IMR-90 (cell line): ENCODE results near the gene GSG1. TPM values are rescaled to one million over a fixed set of nuclear protein-coding genes. Genes with fewer than 3 reads are reported as not detected.

ENCODE experiments used
- ATAC-seq: fragments of 200-7000 bp; cut with Tn5 transposase; 2 replicates; pipeline ENCODE4 v1.9.1; 2020; ENCODE audit warnings: low read depth, mild to moderate bottlenecking, moderate library complexity
- BruUV-seq: library from RNA; stranded (reverse); fragments of 400-500 nt; replicated peaks from 2 replicates; lab custom pipeline; 2021; lab: Mats Ljungman, UMichigan
- CTCF ChIA-PET: fragments of 300-600 bp; formaldehyde crosslinking; extraction: SDS; loops from one replicate; lab custom pipeline; 2021; ENCODE audit warnings: antibody characterized with exemption; lab: Yijun Ruan, JAX
- POLR2A ChIA-PET: fragments of 300-600 bp; sonication (Branson Sonifier 250); formaldehyde crosslinking; loops from one replicate; lab custom pipeline; 2022; ENCODE audit warnings: antibody characterized with exemption; ENCODE audit not compliant: unreplicated experiment; lab: Charles Lee
- DNase-seq: peaks from one replicate; pipeline ENCODE4 v3.0.0; 2013
- H2AFZ ChIP-seq: replicated peaks from 2 replicates; pipeline ENCODE3; 2013; ENCODE audit warnings: low read length, mild to moderate bottlenecking; ENCODE audit not compliant: poor library complexity
- H2AK5ac ChIP-seq: 2 replicates; pipeline ENCODE4 v1.6.1; 2013; ENCODE audit warnings: low read depth, low read length, inconsistent platforms
- H2AK9ac ChIP-seq: replicated peaks from 2 replicates; pipeline ENCODE3; 2013; ENCODE audit warnings: mild to moderate bottlenecking, low read depth, low read length, moderate library complexity; ENCODE audit not compliant: poor library complexity
- H2BK120ac ChIP-seq: 2 replicates; pipeline ENCODE4 v1.6.1; 2013; ENCODE audit warnings: low read depth, low read length, inconsistent platforms
- H2BK15ac ChIP-seq: 3 replicates; pipeline ENCODE4 v1.6.1; 2013; ENCODE audit warnings: low read depth, low read length, inconsistent platforms
- H2BK20ac ChIP-seq: 2 replicates; pipeline ENCODE4 v1.6.1; 2013; ENCODE audit warnings: low read depth, mild to moderate bottlenecking, inconsistent platforms, low read length, moderate library complexity
- H2BK5ac ChIP-seq: 2 replicates; pipeline ENCODE4 v1.6.1; 2013; ENCODE audit warnings: mild to moderate bottlenecking, low read depth, low read length, inconsistent platforms; ENCODE audit not compliant: poor library complexity, severe bottlenecking
- H3K14ac ChIP-seq: replicated peaks from 2 replicates; pipeline ENCODE4 v1.6.1; 2013; ENCODE audit warnings: low read depth, low read length, inconsistent platforms
- H3K18ac ChIP-seq: 2 replicates; pipeline ENCODE4 v1.6.1; 2013; ENCODE audit warnings: low read depth, low read length, control low read depth
- H3K23ac ChIP-seq: 2 replicates; pipeline ENCODE4 v1.6.1; 2013; ENCODE audit warnings: low read depth, low read length, inconsistent platforms
- H3K27ac ChIP-seq: 2 replicates; pipeline ENCODE4 v1.5.1; 2013; ENCODE audit warnings: mild to moderate bottlenecking, control low read depth, low read length; ENCODE audit not compliant: insufficient read depth
- H3K27me3 ChIP-seq: 2 replicates; pipeline ENCODE4 v1.6.1; 2013; ENCODE audit warnings: low read length; ENCODE audit not compliant: control insufficient read depth, insufficient read depth
- H3K36me3 ChIP-seq: 2 replicates; pipeline ENCODE4 v1.6.1; 2013; ENCODE audit warnings: low read length, mixed read lengths; ENCODE audit not compliant: control insufficient read depth, insufficient read depth
- H3K4ac ChIP-seq: 2 replicates; pipeline ENCODE4 v1.6.1; 2013; ENCODE audit warnings: low read depth, low read length, inconsistent platforms
- H3K4me1 ChIP-seq: 2 replicates; pipeline ENCODE4 v1.6.1; 2013; ENCODE audit warnings: low read length, mixed read lengths; ENCODE audit not compliant: control insufficient read depth, insufficient read depth
- H3K4me2 ChIP-seq: 2 replicates; pipeline ENCODE4 v1.6.1; 2013; ENCODE audit warnings: low read depth, mild to moderate bottlenecking, control low read depth, low read length, moderate library complexity
- H3K4me3 ChIP-seq: 2 replicates; pipeline ENCODE4 v1.5.1; 2013; ENCODE audit warnings: low read depth, mild to moderate bottlenecking, control low read depth, low read length, moderate library complexity; ENCODE audit not compliant: insufficient read depth
- H3K56ac ChIP-seq: 2 replicates; pipeline ENCODE4 v1.6.1; 2013; ENCODE audit warnings: low read length, inconsistent platforms; ENCODE audit not compliant: insufficient read depth; ENCODE audit errors: extremely low read depth
- H3K79me1 ChIP-seq, 2 experiments: 2 replicates each; pipeline ENCODE4 v1.6.1; 2013; ENCODE audit warnings: low read length in 2 of 2, inconsistent platforms in 1 of 2, low read depth in 1 of 2
- H3K9ac ChIP-seq: 2 replicates; pipeline ENCODE4 v1.6.1; 2013; ENCODE audit warnings: low read depth, low read length, control low read depth
- H3K9me1 ChIP-seq: 2 replicates; pipeline ENCODE4 v1.6.1; 2013; ENCODE audit warnings: low read length, inconsistent platforms; ENCODE audit not compliant: insufficient read depth
- H3K9me3 ChIP-seq: 2 replicates; pipeline ENCODE4 v1.6.1; 2013; ENCODE audit warnings: low read length; ENCODE audit not compliant: control insufficient read depth, insufficient read depth
- H4K20me1 ChIP-seq: 2 replicates; pipeline ENCODE4 v1.6.1; 2013; ENCODE audit warnings: low read length, inconsistent platforms; ENCODE audit not compliant: insufficient read depth
- H4K5ac ChIP-seq: 2 replicates; pipeline ENCODE4 v1.6.1; 2013; ENCODE audit warnings: mild to moderate bottlenecking, low read depth, low read length, control low read depth
- H4K8ac ChIP-seq, 2 experiments: 2 replicates each; pipeline ENCODE4 v1.6.1; 2013; ENCODE audit warnings: low read depth in 2 of 2, low read length in 2 of 2, control low read depth in 1 of 2, inconsistent platforms in 1 of 2
- H4K91ac ChIP-seq: 2 replicates; pipeline ENCODE4 v1.6.1; 2013; ENCODE audit warnings: low read depth, low read length, inconsistent platforms; ENCODE audit not compliant: insufficient read depth
- BHLHE40 ChIP-seq: fragments of 150-350 bp; IDR thresholded peaks from 2 replicates; pipeline ENCODE4 v1.6.1; 2016; ENCODE audit warnings: mild to moderate bottlenecking, low read depth, low read length
- MAFK ChIP-seq: IDR thresholded peaks from 2 replicates; pipeline ENCODE4 v1.6.1; 2012; ENCODE audit warnings: low read depth, low read length, improper control_type of control experiment
- RCOR1 ChIP-seq: IDR thresholded peaks from 2 replicates; pipeline ENCODE4 v1.6.1; 2012; ENCODE audit warnings: mild to moderate bottlenecking, low read length, improper control_type of control experiment; ENCODE audit not compliant: insufficient replicate concordance
- WGBS, 2 experiments: methylation state at CpG; one replicate each; pipeline versions ENCODE4 v1.1.5 to v1.1.7; 2013; ENCODE audit warnings: missing lambda C conversion rate in 2 of 2; ENCODE audit not compliant: insufficient read length in 1 of 2; ENCODE audit errors: extremely low coverage in 2 of 2; 5-methylcytosine and 5-hydroxymethylcytosine counted together
- dilution Hi-C: fragments of 300-500 bp; cut with HindIII; formaldehyde crosslinking; loops from one replicate; pipeline ENCODE4 v1.14.3; 2018; ENCODE audit warnings: low sequenced_read_pairs; ENCODE audit not compliant: unreplicated experiment
- in situ Hi-C: fragments of 300-500 bp; cut with MboI; formaldehyde crosslinking; loops from 3 replicates; pipeline ENCODE4 v1.14.3; 2019; ENCODE audit warnings: low sequenced_read_pairs, inconsistent platforms, mixed read lengths
- intact Hi-C: fragments of 100-400 bp; cut with micrococcal nuclease; formaldehyde crosslinking; loops from 2 replicates; pipeline ENCODE4 v1.10.0; 2022
- polyA plus RNA-seq, 3 experiments: library from polyadenylated mRNA; depleted of rRNA; stranded (reverse); fragments of >200 nt; gene quantifications; 2 replicates each; pipeline ENCODE4 v1.2.3, GENCODE V29; 2012; ENCODE audit warnings: low replicate concordance in 1 of 3
- total RNA-seq: library from RNA; depleted of rRNA; stranded (reverse); fragments of >200 nt; gene quantifications from 2 replicates; pipeline ENCODE4 v1.2.3, GENCODE V29; 2012

GSG1 gene
- total and polyA plus RNA-seq, 2 of the 4 experiments (the other 2 are of a cell fraction), result 1.8 to 2.9 TPM

GRCh38 chr12:13097491-13098011 lies 5.9 kb downstream of the GSG1 start:
- intact Hi-C loops (loop anchor here (1.0 to 5.0 kb wide), 9 partner anchors 73 to 310 kb away; partner anchors contain the start of genes APOLD1, EMP1 and HEBP1), dilution Hi-C loops (no loop called here), in situ Hi-C loops (loop anchor here (5.0 to 10.0 kb wide), 2 partner anchors 115 to 183 kb away; no protein-coding TSS in a partner anchor)
- Histone ChIP-seq H3K4me3 (no peak overlapping the region), H4K8ac (peak overlapping the region; percentile 80 to 97), H2BK20ac (peak overlapping the region; percentile 98), H3K9me1 (peaks cover 21% of the 10 kb centered on the region), H2BK120ac (peak overlapping the region; percentile 95), H3K4ac (peak overlapping the region; percentile 84), H3K27ac (peak overlapping the region; percentile 51), H3K4me2 (peak overlapping the region; percentile 63; the same call in 1 of the 2 replicates), H3K9ac (peak overlapping the region; percentile 26; the same call in 1 of the 2 replicates), H3K9me3 (no peaks in the 10 kb centered on the region), H4K20me1 (no peaks in the 10 kb centered on the region), H2BK5ac (peak overlapping the region; percentile 87), H3K4me1 (peaks cover 47% of the 10 kb centered on the region), H2AK9ac (peak overlapping the region; percentile 1), H3K79me1 (peaks cover 0 to 28% of the 10 kb centered on the region in 2 experiments; a peak in 2 of 4 replicates), H3K27me3 (no peaks in the 10 kb centered on the region), H3K56ac (peak overlapping the region; percentile 84), H3K18ac (peak overlapping the region; percentile 48), H3K36me3 (no peaks in the 10 kb centered on the region), H2AFZ (peak overlapping the region; percentile 47), H4K91ac (peak overlapping the region; percentile 94), H3K23ac (peak overlapping the region; percentile 57; the same call in 1 of the 2 replicates), H2BK15ac (peak overlapping the region; percentile 97), H3K14ac (peak overlapping the region; percentile 85), H2AK5ac (peak overlapping the region; percentile 83), H4K5ac (peak overlapping the region; percentile 85)
- ChIA-PET CTCF (interaction anchor here (1.4 to 2.5 kb wide), 2 partner anchors 73 to 114 kb away, joined by 4 to 19 read pairs; no protein-coding TSS in a partner anchor), POLR2A (interaction anchor here (1.5 kb wide), 1 partner anchor 100 kb away, joined by 4 read pairs; no protein-coding TSS in a partner anchor)
- ATAC-seq, result no peak
- no peak for TF ChIP-seq MAFK
- no peak for TF ChIP-seq RCOR1
- no peak for TF ChIP-seq BHLHE40
- BruUV-seq, result no TSS peak
- DNase-seq, result no peak
- WGBS, 2 experiments, result no CpG with 5 or more reads among the region's 9 CpGs
